Measurements from ENCODE around the gene CACNG6.
"Not testable (repeated sequence)": the region's sequence is repeated elsewhere in the genome, so short reads cannot be mapped to it uniquely, and the experiment has no call there.

Gene CACNG6, protein sequence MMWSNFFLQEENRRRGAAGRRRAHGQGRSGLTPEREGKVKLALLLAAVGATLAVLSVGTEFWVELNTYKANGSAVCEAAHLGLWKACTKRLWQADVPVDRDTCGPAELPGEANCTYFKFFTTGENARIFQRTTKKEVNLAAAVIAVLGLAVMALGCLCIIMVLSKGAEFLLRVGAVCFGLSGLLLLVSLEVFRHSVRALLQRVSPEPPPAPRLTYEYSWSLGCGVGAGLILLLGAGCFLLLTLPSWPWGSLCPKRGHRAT

DNA sequence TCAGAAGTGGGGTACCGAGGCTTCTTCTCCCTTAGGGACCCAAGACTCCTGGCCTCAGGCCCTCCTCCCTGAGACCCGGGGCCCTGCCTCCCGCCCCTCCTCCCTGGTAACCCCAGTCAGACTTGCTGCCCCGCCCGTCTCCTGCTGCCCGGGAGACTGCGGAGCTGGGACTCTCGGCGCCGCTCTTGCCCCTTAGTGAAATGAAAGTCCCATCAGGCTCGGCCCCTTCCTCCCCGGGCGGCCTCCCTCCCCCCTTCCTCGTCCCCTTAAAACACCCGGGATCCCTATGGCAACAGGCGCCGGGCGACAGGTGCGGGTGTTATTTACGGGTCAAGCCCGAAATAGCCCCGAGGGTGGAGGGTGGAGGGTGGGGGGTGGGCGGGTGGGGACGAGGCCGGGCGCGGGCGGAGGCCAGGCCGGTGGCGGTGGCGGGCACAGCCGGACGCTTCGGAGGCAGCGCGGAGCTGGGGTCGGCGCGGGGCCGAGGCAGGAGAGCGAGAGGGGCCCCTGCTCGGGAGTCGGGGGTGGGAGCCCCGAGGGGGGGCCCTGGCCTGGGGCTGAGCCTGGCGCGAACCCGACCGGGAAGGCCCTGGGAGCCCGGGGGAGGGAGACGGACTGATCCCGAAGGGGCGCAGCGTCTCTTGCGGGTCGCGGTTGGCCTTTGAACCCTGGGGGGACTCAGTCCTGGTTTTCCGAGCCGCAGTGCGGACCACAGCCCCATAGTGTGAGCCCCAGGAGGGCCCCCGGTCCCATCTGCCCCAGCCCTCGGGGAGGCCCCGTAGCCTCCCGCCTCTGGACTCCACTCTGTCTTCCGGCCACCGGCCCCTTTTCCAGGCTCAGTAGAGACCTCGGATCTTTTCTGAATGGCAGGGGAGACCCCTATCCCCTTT is at the start of gene CACNG6:
CACNG6 (plus strand) TSS at position 414 of the 890 bp plus-strand sequence. CDS start 1,241 bp downstream, outside the sequence.
- DNase-seq (ENCODE audit: low read depth in 2 of 2) = no peak

DNA sequence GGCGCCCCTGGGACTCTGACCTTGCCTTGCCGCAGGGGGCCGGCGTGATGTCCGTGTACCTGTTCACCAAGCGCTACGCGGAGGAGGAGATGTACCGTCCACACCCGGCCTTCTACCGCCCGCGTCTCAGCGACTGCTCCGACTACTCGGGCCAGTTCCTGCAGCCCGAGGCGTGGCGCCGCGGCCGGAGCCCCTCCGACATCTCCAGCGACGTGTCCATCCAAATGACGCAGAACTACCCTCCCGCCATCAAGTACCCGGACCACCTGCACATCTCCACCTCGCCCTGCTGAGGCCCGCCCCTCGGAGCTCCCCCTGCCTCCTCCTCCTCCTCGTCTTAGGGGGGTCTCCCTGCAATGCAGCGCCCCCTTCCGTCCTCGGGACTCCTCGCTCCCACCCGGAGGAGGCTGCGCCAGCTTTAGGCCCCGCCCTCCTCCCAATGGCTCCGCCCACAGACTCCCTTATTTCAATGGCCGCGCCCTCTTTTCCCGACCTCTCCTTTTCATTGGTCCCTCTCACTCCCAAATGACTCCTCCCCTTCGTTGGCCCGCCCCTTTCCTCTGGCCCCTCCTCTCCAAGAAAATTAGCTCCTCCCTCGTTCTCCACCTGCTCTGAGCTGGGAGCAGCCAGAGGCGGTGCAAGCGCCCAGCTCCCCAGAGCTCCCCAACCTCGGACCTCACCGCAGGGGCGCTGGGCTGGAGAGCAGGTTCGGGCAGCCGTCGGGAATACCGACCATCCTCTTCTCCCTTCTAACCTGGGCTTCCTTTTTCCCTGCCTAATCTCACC is 49.2 kb upstream of the CACNG6 start:
- no peak for DNase-seq (ENCODE audit: low read depth in 2 of 2)

DNA sequence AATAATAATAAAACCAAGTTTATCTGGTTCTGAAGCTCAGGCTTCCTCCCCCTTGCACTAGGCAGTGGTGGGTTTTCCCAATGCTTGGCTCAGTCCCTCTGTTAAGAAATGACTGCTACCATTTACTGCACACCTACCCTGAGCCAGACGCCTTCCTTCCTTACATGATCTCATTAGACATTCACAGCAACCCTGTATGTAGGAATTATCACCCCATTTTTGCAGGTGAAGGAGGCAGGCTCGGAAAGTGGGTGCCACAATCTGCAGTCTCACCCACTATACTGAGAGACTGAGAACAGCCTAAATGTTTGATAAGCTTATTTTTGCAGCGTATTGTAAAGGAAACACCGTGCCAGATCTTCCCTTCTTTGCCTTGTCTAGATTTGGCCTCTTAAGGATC is 47.0 kb upstream of the CACNG6 start:
- DNase-seq (ENCODE audit: low read depth in 2 of 2) = no peak

DNA sequence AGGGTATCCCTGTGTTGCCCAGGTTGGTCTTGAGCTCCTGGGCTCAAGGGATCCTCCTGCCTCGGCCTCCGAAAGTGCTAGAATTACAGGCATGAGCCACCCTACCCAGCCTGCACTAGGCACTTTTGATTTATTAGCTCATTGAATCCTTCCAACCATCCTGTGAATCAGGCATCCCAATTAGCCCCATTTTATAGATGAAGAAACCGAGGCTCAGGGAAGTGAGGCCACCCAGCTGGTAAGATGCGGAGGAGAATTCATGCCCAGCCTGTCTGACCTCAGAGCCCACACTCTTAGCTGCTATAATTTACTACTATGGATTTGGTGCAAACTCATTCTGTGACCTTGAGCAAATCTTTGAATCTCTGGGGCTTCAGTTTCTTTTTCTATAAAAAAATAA is 46.5 kb upstream of the CACNG6 start:
- no peak for DNase-seq (ENCODE audit: low read depth in 2 of 2)

DNA sequence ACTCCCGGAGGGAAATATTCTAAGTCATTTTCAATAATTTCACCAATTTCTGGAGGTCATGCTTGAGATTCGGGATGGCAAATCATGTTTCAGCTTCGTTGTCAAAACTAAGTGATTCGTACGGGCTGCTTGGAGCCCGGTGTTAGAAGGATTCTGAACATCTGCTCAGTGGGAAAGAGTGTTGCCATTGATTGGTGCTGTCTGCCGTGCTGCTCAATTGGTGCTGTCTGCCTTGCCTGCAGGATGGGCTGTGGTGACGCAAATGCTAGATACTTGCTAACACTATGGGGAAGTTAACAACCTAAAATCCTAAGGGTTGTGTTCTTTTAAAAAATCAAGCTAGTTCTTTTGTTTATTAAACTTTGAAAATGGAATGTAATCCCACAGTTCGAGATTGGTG is 46.0 kb upstream of the CACNG6 start:
- DNase-seq (ENCODE audit: low read depth in 2 of 2) = no peak

DNA sequence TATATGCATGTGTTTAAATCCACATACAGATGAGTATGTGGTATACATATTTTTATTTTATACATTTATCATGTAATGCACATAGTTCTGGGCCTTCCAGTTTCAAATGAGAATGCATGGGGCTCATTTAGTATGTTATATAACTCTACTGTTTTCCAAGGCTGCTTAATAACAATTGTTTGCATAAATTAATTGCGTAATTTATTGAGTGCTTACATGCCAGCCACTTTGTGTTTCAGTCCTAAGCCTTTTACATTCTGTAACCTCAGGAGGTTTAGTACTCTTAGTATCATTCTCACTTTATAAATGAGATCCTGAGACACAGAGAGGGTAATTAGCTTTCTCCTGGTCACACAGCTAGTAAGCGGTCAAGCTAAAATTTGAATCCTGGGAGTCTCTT is 45.4 kb upstream of the CACNG6 start:
- DNase-seq (ENCODE audit: low read depth in 2 of 2) = no peak

DNA sequence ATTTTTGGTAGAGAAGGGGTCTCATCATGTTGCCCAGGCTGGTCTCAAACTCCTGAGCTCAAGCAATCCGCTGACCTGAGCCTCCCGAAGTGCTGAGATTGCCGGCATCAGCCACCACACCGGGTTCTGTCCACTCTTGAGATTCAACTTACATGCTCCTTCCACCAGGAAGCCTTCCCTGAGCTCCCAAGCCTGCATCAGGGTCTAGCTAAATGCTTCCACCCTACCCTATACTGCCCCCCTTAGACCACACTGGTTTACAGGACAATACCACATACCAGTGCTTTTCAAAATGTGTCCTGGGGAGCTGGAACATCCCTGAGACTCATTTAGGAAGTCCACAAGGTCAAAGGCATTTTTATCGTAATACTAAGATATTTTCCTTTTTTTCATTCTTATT is 43.8 kb upstream of the CACNG6 start:
- DNase-seq (ENCODE audit: low read depth in 2 of 2) = no peak

DNA sequence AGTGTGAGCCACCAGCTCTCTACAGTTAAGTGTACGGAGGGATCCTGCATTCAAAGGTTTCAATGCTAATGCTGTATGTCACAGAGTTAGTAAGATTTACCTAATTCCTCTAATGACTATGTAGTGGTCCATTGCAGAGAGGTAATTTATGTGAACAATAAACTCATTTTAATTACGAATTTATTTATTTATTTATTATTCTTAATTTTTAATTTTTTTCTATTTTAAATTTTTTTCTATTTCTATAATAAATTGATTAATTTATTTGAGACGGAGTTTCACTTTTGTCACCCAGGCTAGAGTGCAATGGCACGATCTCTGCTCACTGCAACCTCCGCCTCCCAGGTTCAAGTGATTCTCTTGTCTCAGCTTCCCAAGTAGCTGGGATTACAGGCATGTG is 42.8 kb upstream of the CACNG6 start:
- DNase-seq (ENCODE audit: low read depth in 2 of 2) = not testable (repeated sequence)

DNA sequence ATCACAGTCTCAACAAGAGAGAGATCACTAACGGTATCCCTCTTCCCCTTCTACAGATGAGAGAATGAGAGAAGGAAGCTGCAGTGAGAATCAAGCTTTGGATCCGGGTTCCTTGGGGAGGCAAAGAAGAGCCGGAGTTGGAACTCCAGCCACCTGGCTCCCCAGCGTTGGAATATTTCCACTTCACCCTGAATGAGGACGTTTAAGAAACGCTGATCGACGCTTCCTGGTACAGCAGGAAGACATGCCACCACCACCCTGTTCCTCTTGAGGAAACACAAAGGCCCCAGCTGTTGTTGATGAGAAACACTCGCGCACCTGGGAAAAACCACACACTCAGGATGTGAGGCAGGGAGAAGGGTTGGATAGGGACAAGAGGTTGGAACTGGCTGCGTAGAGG is 40.0 kb upstream of the CACNG6 start:
- DNase-seq (ENCODE audit: low read depth in 2 of 2) = no peak

DNA sequence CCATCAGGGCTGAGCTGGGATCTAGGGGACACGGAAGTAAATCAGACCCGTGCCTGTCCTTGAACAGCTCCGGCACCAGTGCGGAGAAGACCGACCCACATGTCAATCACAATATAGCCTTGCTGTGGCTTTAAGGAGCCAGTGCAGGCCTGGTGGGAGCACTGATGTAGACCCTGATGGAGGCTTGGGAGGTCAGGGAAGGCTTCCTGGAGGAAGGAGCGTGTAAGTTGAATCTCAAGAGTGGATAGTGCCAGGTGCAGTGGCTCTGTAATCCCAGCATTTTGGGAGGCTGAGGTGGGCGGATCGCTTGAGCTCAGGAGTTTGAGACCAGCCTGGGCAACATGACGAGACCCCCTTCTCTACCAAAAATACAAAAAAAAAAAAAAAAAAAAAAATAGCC is 39.5 kb upstream of the CACNG6 start:
- DNase-seq (ENCODE audit: low read depth in 2 of 2) = no peak

DNA sequence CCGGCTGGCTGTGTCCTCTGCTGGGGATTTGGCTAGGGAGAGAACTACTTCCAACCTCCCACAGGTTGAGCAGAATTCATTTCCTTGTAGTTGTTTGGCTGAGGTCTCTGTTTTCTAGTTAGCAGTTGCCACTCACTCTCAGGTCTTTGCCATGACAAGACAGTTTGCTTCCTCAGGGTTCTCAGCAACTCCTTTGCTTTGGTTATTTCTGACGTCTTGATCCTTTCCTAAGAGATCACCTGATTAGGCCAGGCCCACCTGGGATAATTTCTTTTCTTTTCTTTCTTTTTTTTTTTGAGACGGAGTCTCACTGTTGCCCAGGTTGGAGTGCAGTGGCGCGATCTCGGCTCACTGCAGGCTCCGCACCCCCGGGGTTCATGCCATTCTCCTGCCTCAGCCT is 38.1 kb upstream of the CACNG6 start:
- DNase-seq (ENCODE audit: low read depth in 2 of 2) = no peak

DNA sequence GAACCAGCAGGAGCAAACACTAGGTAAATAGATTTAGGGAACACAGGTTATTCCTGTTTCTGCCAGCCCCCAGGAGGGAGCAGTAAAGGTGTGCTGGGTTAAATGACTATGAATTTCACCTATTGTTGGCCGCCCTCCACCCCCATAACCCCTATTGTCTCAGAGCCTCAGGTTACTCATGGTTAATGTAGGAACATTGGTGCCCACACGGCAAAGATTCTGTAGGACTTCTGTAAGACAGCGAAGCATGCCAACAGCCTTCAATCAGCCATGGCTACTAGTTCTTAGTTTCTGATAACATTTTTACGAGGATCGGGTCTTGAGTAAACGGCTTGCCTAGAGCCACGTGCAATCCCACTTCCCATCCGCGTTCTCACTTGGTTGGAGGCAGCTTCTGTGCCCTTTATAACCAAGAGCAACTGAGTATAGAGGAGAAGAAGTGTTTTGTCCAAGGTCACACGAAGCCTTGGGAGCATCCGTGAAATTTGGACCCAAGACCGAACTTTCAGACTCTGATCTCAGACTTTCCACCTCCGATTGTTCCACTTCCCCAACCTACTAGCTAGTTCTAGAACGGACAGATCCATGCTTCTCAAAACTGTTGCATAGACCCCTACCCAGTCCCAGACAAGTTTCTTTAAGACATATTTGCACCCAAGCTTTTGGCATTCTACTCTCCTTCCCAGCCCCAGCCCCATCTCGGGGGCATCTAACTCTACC is 33.8 kb upstream of the CACNG6 start:
- no peak for DNase-seq (ENCODE audit: low read depth in 2 of 2)

DNA sequence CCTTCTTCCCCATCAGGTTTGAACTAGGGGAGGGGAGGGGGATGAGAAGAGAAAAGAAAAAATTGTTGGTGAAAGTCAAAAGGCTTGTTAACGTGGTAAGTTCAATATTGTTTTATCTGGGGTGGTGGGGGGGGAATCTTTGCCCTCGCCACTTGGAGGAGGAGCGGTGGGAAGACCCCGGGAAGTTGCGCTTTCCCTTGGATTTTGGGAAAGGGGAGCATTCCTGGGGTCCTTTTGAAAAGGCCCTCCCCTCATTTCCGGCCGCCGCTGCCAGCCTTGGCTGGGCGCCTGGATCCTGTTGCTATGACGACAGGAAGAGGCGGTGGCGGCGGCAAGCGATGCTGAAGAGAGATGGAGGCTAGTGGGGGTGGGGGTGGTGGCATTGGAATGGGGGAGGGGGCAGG is 33.3 kb upstream of the CACNG6 start:
- DNase-seq (ENCODE audit: low read depth in 2 of 2) = no peak

DNA sequence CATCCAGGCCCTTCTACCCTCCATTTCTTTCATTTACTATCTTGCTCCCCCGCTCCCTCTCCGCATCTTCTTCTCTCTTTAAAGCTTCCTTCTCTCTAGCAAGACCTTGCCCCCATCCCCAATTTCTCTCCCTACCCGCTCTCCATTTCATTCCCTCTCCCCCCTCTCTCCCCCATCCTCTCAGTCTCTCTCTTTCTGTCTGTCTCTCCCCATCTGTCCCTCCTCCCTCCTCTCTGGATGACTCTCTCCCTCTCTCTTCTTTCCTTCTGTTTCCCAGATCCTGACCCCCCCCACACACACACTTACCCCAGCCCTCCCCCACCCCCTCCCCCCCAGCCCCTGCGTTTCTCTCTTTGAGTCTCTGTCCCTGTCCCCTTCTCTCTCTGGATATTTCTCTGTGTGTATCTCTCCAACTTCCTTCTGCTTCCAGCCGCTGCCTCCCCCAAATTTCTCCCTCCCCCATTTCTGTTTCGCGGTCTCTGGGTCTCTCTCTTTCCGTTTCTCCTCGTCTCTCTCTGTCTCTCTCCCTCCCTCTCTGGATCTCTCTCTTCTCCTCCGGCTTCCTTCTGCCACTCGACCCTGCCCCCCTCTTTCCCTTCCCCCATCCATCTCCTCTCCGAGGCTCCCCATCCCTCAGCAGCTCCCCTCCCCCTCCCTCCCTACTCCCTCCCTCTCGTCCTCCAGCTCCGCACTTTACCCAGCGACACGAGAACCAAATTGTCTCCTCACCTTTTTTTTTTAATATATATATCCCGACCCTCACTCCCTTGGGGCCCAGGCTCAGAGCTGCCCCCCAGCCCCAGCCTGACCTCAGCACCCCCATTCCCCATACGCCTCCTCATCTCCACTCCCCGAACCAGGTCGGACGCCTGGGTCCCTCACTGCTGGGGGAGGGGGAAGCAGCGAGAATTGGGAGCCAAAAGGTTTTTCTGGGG is 32.3 kb upstream of the CACNG6 start:
- no peak for DNase-seq (ENCODE audit: low read depth in 2 of 2)

DNA sequence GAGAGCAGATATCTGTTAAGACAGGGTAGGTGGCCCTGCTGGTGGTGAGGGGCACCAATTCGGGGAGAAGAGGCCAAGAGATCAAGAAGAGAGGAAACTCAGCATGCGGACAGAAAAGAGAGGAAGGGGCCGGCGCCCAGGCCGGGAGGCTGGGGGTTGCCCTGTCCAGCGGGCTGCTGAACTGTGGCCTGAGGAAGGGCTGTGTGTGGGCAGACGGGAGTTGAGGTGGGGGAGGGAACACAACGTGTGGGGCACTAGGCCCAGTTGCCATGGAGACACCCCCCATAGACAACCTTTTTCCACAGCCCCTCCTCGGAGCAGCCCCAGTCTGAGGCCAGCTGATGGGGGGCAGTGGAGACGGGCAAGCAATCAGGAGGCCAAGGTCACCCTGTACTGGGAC is 31.2 kb upstream of the CACNG6 start:
- no peak for DNase-seq (ENCODE audit: low read depth in 2 of 2)

DNA sequence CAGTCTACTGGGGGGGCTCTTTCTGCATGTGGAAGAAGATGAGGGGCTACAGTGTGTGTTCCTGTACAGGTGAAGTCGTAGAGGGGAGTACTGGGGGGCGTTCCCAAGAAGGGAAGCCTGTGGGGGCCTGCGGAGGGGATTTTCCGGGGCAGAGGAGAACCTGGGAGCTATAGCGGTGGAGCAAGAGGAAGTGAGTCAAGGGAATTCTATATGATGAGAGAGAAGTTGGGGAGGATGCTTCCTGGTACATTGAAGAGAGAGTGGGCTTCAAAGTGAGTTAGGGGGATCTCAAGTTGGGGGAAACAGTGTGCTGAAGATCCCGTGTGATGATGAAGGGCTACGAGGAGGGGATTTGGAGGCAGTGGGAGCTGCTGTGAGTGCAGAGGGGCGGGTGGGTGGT is 30.6 kb upstream of the CACNG6 start:
- no peak for DNase-seq (ENCODE audit: low read depth in 2 of 2)

DNA sequence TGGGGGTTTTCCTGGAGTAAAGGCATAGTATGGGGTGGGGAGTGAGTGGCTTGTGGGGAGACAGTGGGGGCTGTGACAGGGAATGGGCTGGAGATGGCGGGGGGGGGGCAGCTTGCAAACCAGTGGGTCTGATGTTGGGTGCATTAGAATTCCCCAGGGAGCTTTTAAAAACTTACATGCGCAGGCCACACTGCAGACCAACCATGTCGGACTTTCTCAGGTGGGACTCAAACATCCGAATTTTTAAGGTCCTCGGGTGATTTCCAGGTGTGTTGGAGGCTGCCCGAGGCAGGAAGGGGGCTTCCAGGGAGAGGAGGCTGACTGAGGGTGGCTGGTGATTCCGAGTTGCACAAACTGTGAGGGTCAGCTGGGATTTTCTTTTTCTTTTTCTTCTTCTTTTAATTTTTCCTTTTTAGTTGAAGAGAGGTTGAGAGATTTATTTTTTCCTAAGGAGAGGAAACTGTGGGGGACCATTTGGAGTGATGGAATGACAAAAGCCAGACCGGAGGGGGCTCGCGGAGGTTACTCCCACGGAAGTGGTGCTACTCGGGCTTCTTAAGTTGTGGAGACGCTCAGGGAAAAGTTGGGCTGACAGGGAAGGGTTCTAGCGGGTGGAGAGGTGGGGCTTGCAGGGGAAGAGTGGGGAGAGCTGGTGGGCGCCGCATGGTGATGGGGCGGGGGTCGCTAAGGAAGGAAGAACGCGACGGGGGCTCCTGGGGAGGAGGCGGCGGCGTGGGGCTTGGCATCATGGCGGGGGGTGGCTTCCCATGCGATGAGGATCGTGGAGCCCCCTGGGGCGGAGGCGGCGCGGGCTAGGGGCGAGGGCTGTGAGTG is 29.7 kb upstream of the CACNG6 start:
- DNase-seq (ENCODE audit: low read depth in 2 of 2) = no peak

DNA sequence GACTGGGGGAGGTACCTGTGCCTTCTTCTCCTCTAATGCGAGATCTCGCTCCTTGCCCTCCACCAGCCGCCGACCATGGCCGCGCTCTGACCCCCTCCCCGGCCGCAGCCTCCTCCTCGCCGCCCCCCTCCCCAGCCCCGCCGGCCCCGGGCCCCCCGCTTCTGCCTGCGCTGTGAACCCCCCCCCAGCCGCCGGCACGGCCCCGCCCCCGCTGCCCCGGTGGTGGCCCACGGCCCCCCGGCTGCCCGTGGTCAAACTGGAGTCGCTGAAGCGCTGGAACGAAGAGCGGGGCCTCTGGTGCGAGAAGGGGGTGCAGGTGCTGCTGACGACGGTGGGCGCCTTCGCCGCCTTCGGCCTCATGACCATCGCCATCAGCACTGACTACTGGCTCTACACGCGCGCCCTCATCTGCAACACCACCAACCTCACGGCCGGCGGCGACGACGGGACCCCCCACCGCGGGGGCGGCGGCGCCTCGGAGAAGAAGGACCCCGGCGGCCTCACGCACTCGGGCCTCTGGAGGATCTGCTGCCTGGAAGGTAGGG is 28.5 kb upstream of the CACNG6 start, which contains the start of gene CACNG8:
CACNG8 (plus strand) TSS at position 51 of the 545 bp plus-strand sequence.
- DNase-seq (ENCODE audit: low read depth in 2 of 2) = no peak

DNA sequence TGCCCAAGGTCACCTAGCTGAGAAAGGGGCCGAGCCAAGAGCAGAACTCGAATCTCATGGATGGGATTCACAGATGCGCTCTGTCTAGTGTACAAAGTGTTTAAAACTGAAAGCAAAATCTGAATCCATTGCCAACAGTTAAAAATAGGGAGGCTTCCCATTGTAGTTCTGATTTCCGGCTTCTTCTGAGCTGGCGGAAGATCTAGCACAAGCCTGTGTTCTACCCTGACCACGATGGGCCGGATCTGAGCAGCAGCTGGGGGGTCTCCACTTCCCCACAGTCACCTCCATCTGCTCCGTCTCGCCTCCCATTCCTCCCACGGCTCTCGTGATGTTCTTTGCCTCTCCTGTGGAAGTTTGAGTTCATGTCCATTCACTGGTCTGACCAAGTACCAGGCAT is 26.3 kb upstream of the CACNG6 start:
- DNase-seq (ENCODE audit: low read depth in 2 of 2) = no peak

All from stimulated activated CD4-positive, alpha-beta T cell treated with anti-CD3 and anti-CD28 coated beads, Interleukin-1b, Interleukin-23, amount 100 ng/mL, for 1 hour (primary cell).